SK-N-MC (cell line): ENCODE results near the gene SPTBN4.

Experiments used
- DNase-seq: peaks from one replicate; pipeline ENCODE4 v3.0.0-alpha.2; 2011; ENCODE audit warnings: low read depth, low spot score
- H3K27ac ChIP-seq: fragments of 200-600 bp; sonication (generic); 2 replicates; pipeline ENCODE4 v1.5.1; 2016; ENCODE audit warnings: mixed run types
- H3K36me3 ChIP-seq: fragments of 200-600 bp; sonication (generic); 2 replicates; pipeline ENCODE4 v1.6.1; 2017; ENCODE audit warnings: antibody characterized with exemption, low read length, mixed read lengths; ENCODE audit not compliant: insufficient read depth
- H3K4me3 ChIP-seq: fragments of 200-600 bp; sonication (generic); 2 replicates; pipeline ENCODE4 v1.5.1; 2016
- H3K9ac ChIP-seq: fragments of 200-600 bp; sonication (generic); 2 replicates; pipeline ENCODE4 v1.8.0; 2017; ENCODE audit warnings: mixed run types, mixed read lengths; ENCODE audit not compliant: insufficient read length
- H3K9me3 ChIP-seq: fragments of 200-600 bp; sonication (generic); 2 replicates; pipeline ENCODE4 v1.6.1; 2017; ENCODE audit warnings: low read depth, mild to moderate bottlenecking, antibody characterized with exemption, low read length, moderate library complexity, mixed read lengths
- EZH2 ChIP-seq: fragments of 200-600 bp; sonication (generic); IDR thresholded peaks from one replicate; pipeline ENCODE4 v1.6.1; 2017; ENCODE audit warnings: antibody characterized with exemption
- FOXP2 ChIP-seq: optimal IDR thresholded peaks from 2 replicates; pipeline ENCODE3; 2011; ENCODE audit warnings: mild to moderate bottlenecking, moderate library complexity; ENCODE audit not compliant: insufficient read depth; ENCODE audit errors: extremely low read length, control extremely low read depth
- POLR2AphosphoS5 ChIP-seq: IDR thresholded peaks from 2 replicates; pipeline ENCODE4 v1.6.1; 2012; ENCODE audit warnings: mild to moderate bottlenecking, low read depth, low read length, borderline replicate concordance

The SPTBN4 gene

GRCh38 chr19:40433391-40434216 is 33.2 kb upstream of the SPTBN4 start:
- H3K4me3 ChIP-seq = 0 out of 2 replicates have a peak overlapping the region, but pooled peaks have one; percentile 4
- H3K27ac ChIP-seq = peak overlapping the region; percentile 78
- no peak for DNase-seq
- peak overlapping the region; percentile 62 for H3K9ac ChIP-seq
- TF ChIP-seq EZH2 (no peak), POLR2AphosphoS5 (no peak), FOXP2 (no peak)
- H3K9me3 ChIP-seq = no peaks in the 10 kb centered on the region
- H3K36me3 ChIP-seq = no peaks in the 10 kb centered on the region

- Histone ChIP-seq H3K36me3 (peaks cover 21% of the 10 kb centered on the region), H3K4me3 (no peak overlapping the region), H3K9ac (no peak overlapping the region), H3K27ac (no peak overlapping the region), H3K9me3 (no peaks in the 10 kb centered on the region)
- DNase-seq = no peak
- TF ChIP-seq POLR2AphosphoS5 = no peak
These were observed 28.5 kb upstream of the SPTBN4 start for GRCh38 chr19:40438284-40438683.

- peaks cover 21% of the 10 kb centered on the region for H3K36me3 ChIP-seq
- peak overlapping the region; percentile 87 for H3K9ac ChIP-seq
- peak overlapping the region; percentile 90 for H3K27ac ChIP-seq
- no peaks in the 10 kb centered on the region for H3K9me3 ChIP-seq
- no peak for DNase-seq
- TF ChIP-seq POLR2AphosphoS5 (no peak), FOXP2 (no peak), EZH2 (no peak)
- H3K4me3 ChIP-seq = peak overlapping the region; percentile 100
These were observed 25.0 kb upstream of the SPTBN4 start for GRCh38 chr19:40441719-40442253.

- no peak for DNase-seq
- no peak for TF ChIP-seq FOXP2
- no peak for TF ChIP-seq EZH2
- no peak for TF ChIP-seq POLR2AphosphoS5
- Histone ChIP-seq H3K4me3 (peak overlapping the region; percentile 100), H3K9me3 (no peaks in the 10 kb centered on the region), H3K9ac (peak overlapping the region; percentile 87), H3K27ac (peak overlapping the region; percentile 90), H3K36me3 (peaks cover 21% of the 10 kb centered on the region)
These were observed 24.3 kb upstream of the SPTBN4 start for GRCh38 chr19:40442328-40443130.

DNA sequence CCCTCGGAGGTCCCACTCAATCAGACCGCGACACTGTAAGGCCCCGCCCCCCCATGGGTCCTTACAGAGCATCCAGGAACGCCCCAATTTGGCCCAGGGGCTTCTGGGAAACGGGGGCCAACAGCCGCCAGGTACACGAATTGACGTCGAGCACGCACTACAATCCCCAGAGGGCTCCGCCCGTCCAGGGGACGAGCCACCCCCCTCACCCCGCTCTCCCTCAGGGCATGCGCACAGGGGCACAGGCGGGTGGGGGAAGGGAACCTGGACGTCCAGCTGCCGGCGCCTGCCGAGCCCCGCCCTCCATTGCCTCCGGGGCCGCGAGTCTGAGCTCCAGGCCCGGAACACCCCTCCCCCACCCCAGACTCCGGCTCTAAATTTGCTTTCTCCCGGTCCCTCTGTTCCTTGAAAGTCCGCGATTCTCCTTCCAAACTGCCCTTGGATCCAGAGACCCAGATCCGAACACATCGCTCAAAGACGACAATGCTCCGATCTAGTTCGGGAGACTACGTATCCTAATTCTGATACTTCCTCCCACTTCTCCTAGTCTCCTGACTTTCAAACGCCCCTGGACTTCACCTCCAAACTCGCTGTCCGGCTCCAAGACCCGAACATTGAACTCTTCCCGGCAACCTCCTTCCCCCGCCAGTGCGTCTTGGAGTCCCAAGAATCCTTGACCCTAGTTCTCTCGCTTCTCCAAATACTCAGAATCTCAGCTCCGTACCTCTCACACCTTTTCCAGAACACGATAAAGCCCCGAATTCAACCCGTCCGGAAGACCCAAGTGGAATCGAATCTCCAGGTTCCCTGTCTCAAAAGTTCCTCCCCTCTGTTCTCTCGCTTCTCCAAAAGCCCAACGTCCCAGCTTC is 23.4 kb upstream of the SPTBN4 start:
- TF ChIP-seq POLR2AphosphoS5 (peak; percentile 83), FOXP2 (no peak)
- peaks cover 21% of the 10 kb centered on the region for H3K36me3 ChIP-seq

GRCh38 chr19:40444000-40444824 is 22.6 kb upstream of the SPTBN4 start, which contains the start of gene SERTAD3:
Gene SERTAD3 (minus strand): TSS chr19:40444335. CDS start chr19:40442080, 2,255 bp downstream.
- DNase-seq = peak; percentile 69
- no peaks in the 10 kb centered on the region for H3K9me3 ChIP-seq
- peaks cover 21% of the 10 kb centered on the region for H3K36me3 ChIP-seq
- H3K9ac ChIP-seq = peak within 1 kb of the TSS; percentile 95
- H3K27ac ChIP-seq = peak within 1 kb of the TSS; percentile 98
- TF ChIP-seq FOXP2 (peak; percentile 43), POLR2AphosphoS5 (peak; percentile 87; the same call in 1 of the 2 replicates), EZH2 (no peak)
- peak within 1 kb of the TSS; percentile 100 for H3K4me3 ChIP-seq

More for the DNA sequence above, 23.4 kb upstream of the SPTBN4 start:
- DNase-seq = peak; percentile 97
- H3K9ac ChIP-seq = peak overlapping the region; percentile 95
- H3K9me3 ChIP-seq = no peaks in the 10 kb centered on the region
- H3K27ac ChIP-seq = peak overlapping the region; percentile 98
- peak overlapping the region; percentile 100 for H3K4me3 ChIP-seq

DNA sequence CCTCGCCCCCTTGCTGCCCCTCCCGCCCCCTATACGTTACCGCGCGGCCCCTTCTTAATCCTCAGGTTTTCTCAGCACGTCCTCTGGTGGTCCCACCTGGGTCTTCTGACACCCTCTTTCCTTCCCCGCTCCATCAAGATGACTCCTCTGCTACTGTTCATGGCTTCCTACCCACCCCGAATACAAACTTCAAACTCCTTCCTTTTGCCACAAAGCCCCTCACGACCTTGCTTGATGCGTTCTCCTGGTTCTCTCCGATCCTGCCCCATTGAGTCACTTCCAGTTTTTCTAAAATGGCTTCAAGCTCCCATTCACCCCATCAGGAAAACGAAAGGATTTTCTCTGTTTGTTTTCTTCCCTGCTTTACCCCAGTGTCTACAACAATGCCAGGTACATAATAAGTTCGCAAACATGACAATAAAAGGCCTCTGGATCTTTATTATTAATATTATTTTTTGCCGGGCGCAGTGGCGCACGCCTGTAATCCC is 21.9 kb upstream of the SPTBN4 start:
- peak overlapping the region; percentile 100 for H3K4me3 ChIP-seq
- H3K9me3 ChIP-seq = no peaks in the 10 kb centered on the region
- peak overlapping the region; percentile 85 for H3K27ac ChIP-seq
- TF ChIP-seq EZH2 = no peak
- TF ChIP-seq POLR2AphosphoS5 = peak; percentile 73
- H3K36me3 ChIP-seq = peaks cover 21% of the 10 kb centered on the region
- H3K9ac ChIP-seq = peak overlapping the region; percentile 74
- no peak for DNase-seq
